Brain microvascular endothelial cell (primary cell): ENCODE data around the gene LARP4B.

Source experiments
- DNase-seq: peaks from one replicate; pipeline ENCODE4 v3.0.0-alpha.2; 2020
- H3K27ac ChIP-seq: fragments of 250-450 bp; sonication (Bioruptor Pico); 2 replicates; pipeline ENCODE4 v1.5.1; 2020; ENCODE audit warnings: mild to moderate bottlenecking, moderate library complexity
- H3K27me3 ChIP-seq: fragments of 250-450 bp; sonication (Bioruptor Pico); replicated peaks from 2 replicates; pipeline ENCODE4 v1.5.1; 2020; ENCODE audit warnings: mild to moderate bottlenecking
- H3K36me3 ChIP-seq: fragments of 250-450 bp; sonication (Bioruptor Pico); replicated peaks from 2 replicates; pipeline ENCODE4 v1.5.1; 2020; ENCODE audit warnings: mild to moderate bottlenecking
- H3K4me3 ChIP-seq: 2 replicates; pipeline ENCODE4 v1.5.1; 2011; ENCODE audit warnings: low read depth, mild to moderate bottlenecking, control low read depth, low read length, moderate library complexity
- CTCF ChIP-seq: IDR thresholded peaks from 2 replicates; pipeline ENCODE4 v1.5.1; 2011; ENCODE audit warnings: low read depth, mild to moderate bottlenecking, moderate library complexity, low read length, control low read depth, inconsistent platforms; ENCODE audit errors: missing control alignments
- in situ Hi-C: cut with HindIII; loops from 2 replicates; pipeline ENCODE4 v1.10.0; 2017; ENCODE audit warnings: low sequenced_read_pairs, low pct_ligation_motif_present

Gene LARP4B

GRCh38 chr10:802506-802905, 129.0 kb downstream of the LARP4B start:
- no peak overlapping the region for H3K4me3 ChIP-seq
- H3K27ac ChIP-seq, result no peak overlapping the region
- H3K36me3 ChIP-seq, result peaks cover 12% of the 10 kb centered on the region
- TF ChIP-seq CTCF, result no peak
- no peaks in the 10 kb centered on the region for H3K27me3 ChIP-seq
- in situ Hi-C loops, result no loop called here
- DNase-seq, result no peak

- in situ Hi-C loops, result no loop called here
- H3K36me3 ChIP-seq, result no peaks in the 10 kb centered on the region
- no peak for DNase-seq
- TF ChIP-seq CTCF, result no peak
- no peak overlapping the region for H3K27ac ChIP-seq
- H3K27me3 ChIP-seq, result no peaks in the 10 kb centered on the region
- H3K4me3 ChIP-seq, result no peak overlapping the region
These were observed 134.3 kb downstream of the LARP4B start for GRCh38 chr10:797179-797578.

- no peak overlapping the region for H3K4me3 ChIP-seq
- no peaks in the 10 kb centered on the region for H3K36me3 ChIP-seq
- TF ChIP-seq CTCF, result no peak
- DNase-seq, result no peak
- in situ Hi-C loops, result no loop called here
- no peak overlapping the region for H3K27ac ChIP-seq
- H3K27me3 ChIP-seq, result no peaks in the 10 kb centered on the region
These were observed 135.3 kb downstream of the LARP4B start for GRCh38 chr10:796233-796632.

- no peak overlapping the region for H3K4me3 ChIP-seq
- no peak overlapping the region for H3K27ac ChIP-seq
- H3K36me3 ChIP-seq, result no peaks in the 10 kb centered on the region
- in situ Hi-C loops, result no loop called here
- DNase-seq, result no peak
- TF ChIP-seq CTCF, result peak; percentile 56
- H3K27me3 ChIP-seq, result no peaks in the 10 kb centered on the region
These were observed 137.0 kb downstream of the LARP4B start for GRCh38 chr10:794382-794956.

GRCh38 chr10:792792-793100, 138.8 kb downstream of the LARP4B start:
- Histone ChIP-seq H3K36me3 (no peaks in the 10 kb centered on the region), H3K27me3 (no peaks in the 10 kb centered on the region), H3K27ac (no peak overlapping the region), H3K4me3 (no peak overlapping the region)
- in situ Hi-C loops, result no loop called here
- TF ChIP-seq CTCF, result no peak
- peak; percentile 25 for DNase-seq

GRCh38 chr10:792083-792791, 139.3 kb downstream of the LARP4B start:
- no peak for TF ChIP-seq CTCF
- no peak for DNase-seq
- Histone ChIP-seq H3K27me3 (no peaks in the 10 kb centered on the region), H3K36me3 (no peaks in the 10 kb centered on the region), H3K4me3 (no peak overlapping the region), H3K27ac (no peak overlapping the region)
- in situ Hi-C loops, result no loop called here
